ENCODE results near the gene GALNT7. TPM values are rescaled to one million over a fixed set of nuclear protein-coding genes. Genes with fewer than 3 reads are reported as not detected.
"Not testable (repeated sequence)": the region's sequence is repeated elsewhere in the genome, so short reads cannot be mapped to it uniquely, and the experiment has no call there.

GALNT7 gene
- total RNA-seq, 4 donors from 2014 or later: 37.1 to 139 (median 96.4) TPM

- TF ChIP-seq CTCF (IDR thresholded peaks at IDR 0.05) (no peak), POLR2A (IDR thresholded peaks at IDR 0.05) (no peak)
- H3K4me1 ChIP-seq: no peaks in the 10 kb centered on the region
- H3K9me3 ChIP-seq: no peaks in the 10 kb centered on the region
- H3K4me3 ChIP-seq: no peak overlapping the region
- DNase-seq: no peak
- H3K36me3 ChIP-seq: no peaks in the 10 kb centered on the region
- H3K27ac ChIP-seq: no peak overlapping the region
- H3K27me3 ChIP-seq: no peaks in the 10 kb centered on the region
Measured at GRCh38 chr4:173217075-173217474, 48.5 kb downstream of the GALNT7 start.

DNA sequence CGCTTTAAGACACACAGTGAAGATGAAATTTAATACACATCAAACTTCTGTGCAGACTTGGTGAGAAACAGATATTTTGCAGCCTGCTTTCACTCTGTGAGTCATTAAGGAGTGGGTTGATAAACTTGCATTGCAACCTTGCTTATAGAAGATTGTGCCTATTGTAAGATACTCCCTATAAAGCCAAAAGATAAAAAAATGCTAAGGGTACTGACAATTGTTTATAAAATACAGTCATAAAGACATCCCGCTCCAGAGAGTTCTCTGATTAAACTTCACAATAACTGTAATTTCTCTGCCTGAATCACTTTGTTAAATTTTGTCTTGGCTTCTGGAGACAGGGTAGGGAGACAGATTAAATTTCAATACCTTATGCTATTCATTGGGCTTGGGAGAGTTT is 49.1 kb downstream of the GALNT7 start:
- no peaks in the 10 kb centered on the region for H3K4me1 ChIP-seq
- no peak overlapping the region for H3K27ac ChIP-seq
- no peaks in the 10 kb centered on the region for H3K36me3 ChIP-seq
- TF ChIP-seq POLR2A (IDR thresholded peaks at IDR 0.05): no peak
- no peak for TF ChIP-seq CTCF (IDR thresholded peaks at IDR 0.05)
- H3K4me3 ChIP-seq: no peak overlapping the region
- H3K9me3 ChIP-seq: no peaks in the 10 kb centered on the region
- no peaks in the 10 kb centered on the region for H3K27me3 ChIP-seq
- DNase-seq: no peak

- Histone ChIP-seq H3K27ac (no peak overlapping the region), H3K36me3 (no peaks in the 10 kb centered on the region), H3K9me3 (no peaks in the 10 kb centered on the region), H3K4me3 (no peak overlapping the region), H3K4me1 (no peaks in the 10 kb centered on the region), H3K27me3 (no peaks in the 10 kb centered on the region)
- no peak for DNase-seq
- TF ChIP-seq POLR2A (IDR thresholded peaks at IDR 0.05) (no peak), CTCF (IDR thresholded peaks at IDR 0.05) (no peak)
Measured at GRCh38 chr4:173218411-173219125, 50.0 kb downstream of the GALNT7 start.

- not testable (repeated sequence) for H3K27ac ChIP-seq, H3K27me3 ChIP-seq, H3K36me3 ChIP-seq, H3K4me3 ChIP-seq, H3K4me1 ChIP-seq, H3K9me3 ChIP-seq, DNase-seq
Measured at GRCh38 chr4:173219126-173219437, 50.5 kb downstream of the GALNT7 start.

GRCh38 chr4:173223743-173224142 is 55.1 kb downstream of the GALNT7 start:
- Histone ChIP-seq H3K4me3 (no peak overlapping the region), H3K9me3 (no peaks in the 10 kb centered on the region), H3K36me3 (no peaks in the 10 kb centered on the region), H3K27ac (no peak overlapping the region), H3K4me1 (no peaks in the 10 kb centered on the region), H3K27me3 (no peaks in the 10 kb centered on the region)
- no peak for DNase-seq
- no peak for TF ChIP-seq POLR2A (IDR thresholded peaks at IDR 0.05)

- Histone ChIP-seq H3K27ac (no peak overlapping the region), H3K4me1 (peaks cover 0 to 2% (median 0%) of the 10 kb centered on the region in 4 donors), H3K27me3 (no peaks in the 10 kb centered on the region), H3K36me3 (no peaks in the 10 kb centered on the region), H3K9me3 (no peaks in the 10 kb centered on the region), H3K4me3 (no peak overlapping the region)
- DNase-seq: no peak
- TF ChIP-seq CTCF (IDR thresholded peaks at IDR 0.05): no peak
- TF ChIP-seq POLR2A (IDR thresholded peaks at IDR 0.05): no peak
Measured at GRCh38 chr4:173226401-173226888, 57.8 kb downstream of the GALNT7 start.

DNA sequence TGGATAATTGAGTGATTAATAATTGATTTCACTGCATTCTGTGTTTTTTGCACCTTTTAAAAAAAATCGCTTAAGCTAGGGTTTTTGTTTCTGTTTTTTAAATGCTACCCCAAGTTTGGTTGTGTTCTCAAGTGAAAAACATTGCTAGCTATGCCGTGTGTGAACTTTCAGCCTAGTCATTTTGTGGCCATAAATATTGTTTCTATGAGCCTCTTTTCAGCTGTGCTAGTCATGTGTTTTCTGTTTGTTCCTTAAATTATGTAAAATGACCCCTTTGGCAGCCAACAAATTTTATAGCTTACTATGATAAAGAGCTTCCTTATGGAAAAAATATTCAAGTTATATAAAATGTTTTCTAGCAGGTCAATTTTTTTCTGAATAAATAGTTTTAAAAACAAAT is 59.1 kb downstream of the GALNT7 start:
- no peak for DNase-seq
- H3K9me3 ChIP-seq: no peaks in the 10 kb centered on the region
- no peak overlapping the region for H3K27ac ChIP-seq
- H3K36me3 ChIP-seq: no peaks in the 10 kb centered on the region
- no peak for TF ChIP-seq POLR2A (IDR thresholded peaks at IDR 0.05)
- no peak for TF ChIP-seq CTCF (IDR thresholded peaks at IDR 0.05)
- peaks cover 0 to 6% (median 0%) of the 10 kb centered on the region in 4 donors for H3K4me1 ChIP-seq
- no peak overlapping the region for H3K4me3 ChIP-seq
- H3K27me3 ChIP-seq: no peaks in the 10 kb centered on the region

Data from Peyer's patch (tissue), 4 donors.